Spinal cord (tissue), 10 donors: ENCODE results near the gene MTMR4. TPM values are rescaled to one million over a fixed set of nuclear protein-coding genes. Genes with fewer than 3 reads are reported as not detected.
A peak's percentile ranks its signal among the peaks of the same experiment; 100 is the strongest.

Source experiments
- DNase-seq, 6 donors: peaks; one replicate each; pipeline versions ENCODE4 v3.0.0 to v3.0.0-alpha.2; 2013 to 2015; ENCODE audit warnings: low spot score in 6 of 6, low read depth in 4 of 6
- H3K27ac ChIP-seq: one replicate; pipeline ENCODE4 v1.5.1; 2013; ENCODE audit warnings: low read depth, low read length, control low read depth
- H3K27me3 ChIP-seq: one replicate; pipeline ENCODE4 v1.6.1; 2013; ENCODE audit warnings: low read length; ENCODE audit not compliant: control insufficient read depth, insufficient read depth
- H3K36me3 ChIP-seq: one replicate; pipeline ENCODE4 v1.6.1; 2013; ENCODE audit warnings: low read length; ENCODE audit not compliant: control insufficient read depth, insufficient read depth
- H3K4me1 ChIP-seq: one replicate; pipeline ENCODE4 v1.6.1; 2013; ENCODE audit warnings: low read length; ENCODE audit not compliant: control insufficient read depth, insufficient read depth
- H3K4me3 ChIP-seq: one replicate; pipeline ENCODE4 v1.5.1; 2013; ENCODE audit warnings: low read depth, low read length, control low read depth
- H3K9me3 ChIP-seq: one replicate; pipeline ENCODE4 v1.6.1; 2013; ENCODE audit warnings: low read length; ENCODE audit not compliant: control insufficient read depth, insufficient read depth
- WGBS: methylation state at CpG from one replicate; pipeline ENCODE4 v1.1.5; 2013; ENCODE audit warnings: missing lambda C conversion rate; ENCODE audit not compliant: insufficient coverage; 5-methylcytosine and 5-hydroxymethylcytosine counted together
- polyA plus RNA-seq, 2 donors: library from polyadenylated mRNA; unstranded; fragments of 120-200 nt; gene quantifications; one replicate each; pipeline ENCODE4 v1.2.1, GENCODE V29; 2013; ENCODE audit not compliant: insufficient read length in 2 of 2
- total RNA-seq, 2 donors: library from RNA; depleted of rRNA in 1 of 2; stranded (reverse); fragments of 120-200 nt in 1 of 2; fragments of >200 nt in 1 of 2; gene quantifications; one replicate each; pipeline versions ENCODE4 v1.2.3 to v1.2.4, GENCODE V29; 2013 to 2014
- donor health status: healthy.

MTMR4 gene
- total and polyA plus RNA-seq, 4 donors: 54.2 to 76.1 (median 70.0) TPM

GRCh38 chr17:58515286-58515685 lies 848 bp upstream of the MTMR4 start:
- peak overlapping the region; percentile 45 for H3K27ac ChIP-seq
- peaks cover 47% of the 10 kb centered on the region for H3K4me1 ChIP-seq

GRCh38 chr17:58514770-58515157 lies 326 bp upstream of the MTMR4 start:
- no peak for DNase-seq
- WGBS: 10% methylated on average over 9 of the region's 11 CpGs
- H3K27me3 ChIP-seq: no peaks in the 10 kb centered on the region
- no peaks in the 10 kb centered on the region for H3K9me3 ChIP-seq
- H3K4me3 ChIP-seq: peak overlapping the region; percentile 36
- peaks cover 47% of the 10 kb centered on the region for H3K4me1 ChIP-seq
- peaks cover 34% of the 10 kb centered on the region for H3K36me3 ChIP-seq
- H3K27ac ChIP-seq: peak overlapping the region; percentile 45

More at GRCh38 chr17:58515286-58515685, 848 bp upstream of the MTMR4 start:
- H3K27me3 ChIP-seq: no peaks in the 10 kb centered on the region
- no peak overlapping the region for H3K4me3 ChIP-seq
- WGBS: 80% methylated on average over 1 of the region's 2 CpGs
- no peak for DNase-seq
- no peaks in the 10 kb centered on the region for H3K9me3 ChIP-seq
- peaks cover 28% of the 10 kb centered on the region for H3K36me3 ChIP-seq

GRCh38 chr17:58513267-58513964 lies 1.0 kb downstream of the MTMR4 start:
- Histone ChIP-seq H3K36me3 (peaks cover 47% of the 10 kb centered on the region), H3K9me3 (no peaks in the 10 kb centered on the region), H3K4me3 (peak overlapping the region; percentile 69), H3K27me3 (no peaks in the 10 kb centered on the region), H3K27ac (no peak overlapping the region), H3K4me1 (peaks cover 39% of the 10 kb centered on the region)
- DNase-seq: peak in 2 of 6 donors; percentile 75 to 89
- whole genome bisulfite sequencing: 6% methylated on average over 9 of the region's 14 CpGs

DNA sequence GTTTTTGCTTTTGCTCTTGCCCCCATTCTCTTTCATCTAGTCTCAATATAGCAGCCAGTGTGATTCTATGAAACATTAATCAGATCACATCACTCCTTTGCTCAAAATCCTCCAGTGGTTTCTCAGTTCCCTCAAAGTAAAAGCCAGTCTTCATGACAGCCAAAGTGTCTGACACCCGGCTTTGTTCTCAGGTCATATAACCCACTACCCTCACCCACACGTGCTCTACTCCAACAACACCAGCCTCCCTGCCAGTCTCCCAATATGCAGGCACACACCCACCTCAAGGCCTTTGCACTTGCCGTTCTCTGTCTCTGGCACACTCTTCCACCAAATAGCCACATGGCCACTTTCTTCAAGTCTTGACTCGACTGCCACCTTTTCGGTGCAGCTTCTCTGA lies 4.4 kb downstream of the MTMR4 start:
- no peak for DNase-seq
- Histone ChIP-seq H3K4me3 (no peak overlapping the region), H3K27ac (no peak overlapping the region), H3K4me1 (peaks cover 28% of the 10 kb centered on the region), H3K9me3 (no peaks in the 10 kb centered on the region), H3K36me3 (peaks cover 77% of the 10 kb centered on the region), H3K27me3 (no peaks in the 10 kb centered on the region)
- 95% methylated on average over 5 of the region's 5 CpGs for WGBS

- DNase-seq: no peak
- H3K36me3 ChIP-seq: peaks cover 91% of the 10 kb centered on the region
Measured at GRCh38 chr17:58508341-58509067, 5.9 kb downstream of the MTMR4 start.

GRCh38 chr17:58507123-58507634 lies 7.3 kb downstream of the MTMR4 start:
- 98% methylated on average over 13 of the region's 13 CpGs for WGBS
- no peak overlapping the region for H3K4me3 ChIP-seq
- no peak for DNase-seq
- H3K9me3 ChIP-seq: no peaks in the 10 kb centered on the region
- peaks cover 89% of the 10 kb centered on the region for H3K36me3 ChIP-seq
- H3K27ac ChIP-seq: no peak overlapping the region
- H3K27me3 ChIP-seq: no peaks in the 10 kb centered on the region
- peaks cover 4% of the 10 kb centered on the region for H3K4me1 ChIP-seq

More at GRCh38 chr17:58508341-58509067, 5.9 kb downstream of the MTMR4 start:
- H3K27me3 ChIP-seq: no peaks in the 10 kb centered on the region
- WGBS: 95% methylated on average over 6 of the region's 10 CpGs
- no peak overlapping the region for H3K4me3 ChIP-seq
- H3K4me1 ChIP-seq: peaks cover 16% of the 10 kb centered on the region
- no peaks in the 10 kb centered on the region for H3K9me3 ChIP-seq
- H3K27ac ChIP-seq: no peak overlapping the region

- H3K4me1 ChIP-seq: no peaks in the 10 kb centered on the region
- peaks cover 89% of the 10 kb centered on the region for H3K36me3 ChIP-seq
- no peaks in the 10 kb centered on the region for H3K27me3 ChIP-seq
- 95% methylated on average over 6 of the region's 7 CpGs for WGBS
- no peak for DNase-seq
- H3K27ac ChIP-seq: no peak overlapping the region
- no peaks in the 10 kb centered on the region for H3K9me3 ChIP-seq
- no peak overlapping the region for H3K4me3 ChIP-seq
Measured at GRCh38 chr17:58506354-58507080, 7.9 kb downstream of the MTMR4 start.

DNA sequence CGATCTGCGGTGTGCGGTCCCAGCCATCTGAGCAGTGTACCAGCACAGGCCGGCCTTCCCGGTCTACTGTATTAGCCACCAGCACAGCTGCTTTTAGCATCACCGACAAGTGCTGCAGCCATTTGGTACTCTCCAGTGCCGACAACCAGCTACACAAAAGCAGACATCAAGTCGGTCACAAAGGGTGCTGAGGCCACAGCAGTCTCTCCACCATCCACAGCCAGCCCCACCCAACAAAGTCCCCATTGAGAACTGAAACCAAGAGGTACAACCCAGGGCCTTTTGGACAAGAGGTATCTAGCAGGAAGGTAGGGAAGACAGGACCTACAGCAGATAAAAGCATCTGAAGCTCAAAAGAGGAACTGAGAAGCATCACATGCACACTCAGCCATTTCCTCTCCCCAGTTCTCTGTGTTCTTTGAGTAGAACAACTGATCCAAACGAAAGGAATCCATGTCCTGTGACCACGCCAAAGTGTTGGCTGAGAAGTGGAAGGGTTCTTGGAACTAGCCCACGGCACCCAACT lies 9.5 kb downstream of the MTMR4 start:
- Histone ChIP-seq H3K4me3 (no peak overlapping the region), H3K9me3 (no peaks in the 10 kb centered on the region), H3K27ac (no peak overlapping the region), H3K36me3 (peaks cover 86% of the 10 kb centered on the region), H3K4me1 (no peaks in the 10 kb centered on the region), H3K27me3 (no peaks in the 10 kb centered on the region)
- WGBS: 99% methylated on average over 8 of the region's 11 CpGs
- no peak for DNase-seq

DNA sequence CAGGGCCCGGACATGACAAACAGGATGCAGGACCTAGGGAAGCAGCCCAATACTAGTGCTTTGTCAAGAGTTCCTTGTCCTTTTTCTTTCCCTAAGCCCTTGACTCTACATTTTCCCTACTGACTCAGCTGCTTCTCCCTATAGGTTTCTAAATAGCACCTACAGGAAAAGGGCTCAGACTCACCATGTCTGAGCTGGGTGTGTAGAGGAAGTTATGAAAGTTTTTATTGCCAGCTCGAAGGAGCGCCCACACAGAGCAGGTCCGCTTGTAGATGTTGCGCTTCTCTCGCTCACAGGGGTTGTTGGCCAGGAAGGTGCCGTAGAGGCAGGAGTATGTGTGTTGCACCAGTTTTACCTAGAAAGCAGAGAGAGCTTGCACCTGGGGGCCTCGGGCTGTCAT lies 10.6 kb downstream of the MTMR4 start:
- no peak for DNase-seq
- H3K9me3 ChIP-seq: no peaks in the 10 kb centered on the region
- H3K27ac ChIP-seq: no peak overlapping the region
- H3K27me3 ChIP-seq: no peaks in the 10 kb centered on the region
- no peaks in the 10 kb centered on the region for H3K4me1 ChIP-seq
- peaks cover 85% of the 10 kb centered on the region for H3K36me3 ChIP-seq
- H3K4me3 ChIP-seq: no peak overlapping the region
- WGBS: 95% methylated on average over 8 of the region's 8 CpGs
